T-helper 17 cell (primary cell): Measurements from ENCODE around the gene DBH. TPM values are rescaled to one million over a fixed set of nuclear protein-coding genes. Genes with fewer than 3 reads are reported as not detected.

Experiments
- ATAC-seq: fragments of 150-1000 bp; cut with Tn5 transposase; 2 replicates; pipeline ENCODE4 v1.10.0; 2021; ENCODE audit warnings: mild to moderate bottlenecking, moderate library complexity
- DNase-seq, 3 donors: peaks; one replicate each; pipeline versions ENCODE4 v3.0.0 to v3.0.0-alpha.2; 2020 to 2021
- H3K9me3 ChIP-seq: one replicate; pipeline ENCODE4 v1.7.0; 2013; ENCODE audit warnings: low read length, mild to moderate bottlenecking; ENCODE audit not compliant: control insufficient read depth, poor library complexity, severe bottlenecking
- H3K27ac Mint-ChIP-seq: one replicate; pipeline ENCODE4 v1.8.0; 2022; ENCODE audit warnings: mild to moderate bottlenecking, moderate library complexity, mixed read lengths
- H3K27me3 Mint-ChIP-seq: one replicate; pipeline ENCODE4 v1.8.0; 2022; ENCODE audit warnings: mixed read lengths
- H3K36me3 Mint-ChIP-seq: one replicate; pipeline ENCODE4 v1.8.0; 2022; ENCODE audit warnings: low read depth, mixed read lengths
- H3K4me1 Mint-ChIP-seq: one replicate; pipeline ENCODE4 v1.8.0; 2022; ENCODE audit warnings: mild to moderate bottlenecking, mixed read lengths
- H3K4me3 Mint-ChIP-seq: one replicate; pipeline ENCODE4 v1.8.0; 2022; ENCODE audit warnings: mild to moderate bottlenecking, moderate library complexity, mixed read lengths
- total RNA-seq, 4 donors: library from RNA in 2 of 4; stranded (reverse) in 2 of 4; gene quantifications; one replicate each; pipeline ENCODE4 v1.2.3 and lab custom pipeline; 2022 to 2026

DBH gene
- total RNA-seq, 2 donors from 2014 or later: 0.18 TPM; not detected in 1

DNA sequence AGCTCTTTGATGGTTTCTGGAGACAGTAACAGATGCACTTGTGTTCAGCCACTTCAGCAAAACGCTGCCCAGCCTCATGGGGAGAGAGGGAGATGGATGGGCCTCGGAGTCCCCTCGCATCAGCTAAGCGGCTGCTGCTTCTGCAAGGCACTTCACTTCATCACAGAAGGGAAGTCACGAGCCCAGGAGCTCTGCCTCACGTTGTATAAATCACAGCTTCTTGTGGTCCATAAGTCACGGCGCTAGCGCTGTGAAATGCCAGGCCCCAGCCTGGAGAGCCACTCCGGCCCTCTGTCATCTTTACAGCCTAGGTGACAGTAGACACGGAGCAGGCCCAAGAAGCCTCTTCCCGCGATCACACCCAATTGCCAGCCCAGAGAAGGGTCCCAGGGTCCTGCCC, 23.4 kb downstream of the DBH start:
- ATAC-seq: no peak
- H3K27ac Mint-ChIP-seq: no peak overlapping the region
- DNase-seq: no peak

DNA sequence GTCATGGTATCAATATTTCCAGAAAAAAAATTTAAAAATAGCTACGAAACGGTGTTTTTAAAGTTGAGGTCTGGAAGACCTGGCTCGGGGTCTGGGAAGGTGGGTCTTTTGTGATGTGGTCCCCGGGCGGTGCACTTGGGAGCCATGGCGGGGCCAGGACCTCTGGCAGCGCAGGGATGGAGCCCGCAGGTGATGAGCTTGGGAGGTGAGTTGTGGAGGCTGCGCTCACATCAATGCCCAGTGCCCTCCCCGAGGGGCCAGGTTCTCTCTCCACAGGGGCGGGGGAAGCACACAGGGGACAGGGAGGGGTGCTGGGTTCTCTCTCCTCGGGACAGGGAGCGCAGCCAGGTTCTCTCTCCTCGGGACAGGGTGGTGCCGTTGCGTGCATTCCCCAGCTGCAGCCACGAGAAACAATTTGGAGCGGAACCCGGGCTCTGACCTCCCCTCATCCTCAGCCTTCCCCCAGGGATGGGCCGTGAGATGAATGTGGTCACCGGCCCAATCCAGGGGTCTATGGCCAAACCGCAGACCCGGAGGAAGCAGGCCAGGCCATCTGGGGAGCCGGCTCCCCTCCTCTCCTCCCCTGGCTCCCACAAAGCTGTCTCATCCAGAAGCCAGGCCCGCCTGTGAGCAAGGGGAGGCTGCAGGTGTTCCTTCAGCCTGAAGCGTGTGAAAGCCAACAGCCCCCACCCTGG, 25.8 kb downstream of the DBH start:
- H3K4me1 Mint-ChIP-seq: peaks cover 6% of the 10 kb centered on the region
- ATAC-seq (no peak), DNase-seq (no peak)
- no peak overlapping the region for H3K27ac Mint-ChIP-seq
- no peaks in the 10 kb centered on the region for H3K9me3 ChIP-seq
- no peak overlapping the region for H3K4me3 Mint-ChIP-seq
- peaks cover 2% of the 10 kb centered on the region for H3K36me3 Mint-ChIP-seq
- H3K27me3 Mint-ChIP-seq: peaks cover 36% of the 10 kb centered on the region

More for the DNA sequence above, 23.4 kb downstream of the DBH start:
- no peaks in the 10 kb centered on the region for H3K9me3 ChIP-seq
- peaks cover 57% of the 10 kb centered on the region for H3K27me3 Mint-ChIP-seq
- H3K36me3 Mint-ChIP-seq: peaks cover 2% of the 10 kb centered on the region
- peaks cover 6% of the 10 kb centered on the region for H3K4me1 Mint-ChIP-seq
- H3K4me3 Mint-ChIP-seq: no peak overlapping the region

DNA sequence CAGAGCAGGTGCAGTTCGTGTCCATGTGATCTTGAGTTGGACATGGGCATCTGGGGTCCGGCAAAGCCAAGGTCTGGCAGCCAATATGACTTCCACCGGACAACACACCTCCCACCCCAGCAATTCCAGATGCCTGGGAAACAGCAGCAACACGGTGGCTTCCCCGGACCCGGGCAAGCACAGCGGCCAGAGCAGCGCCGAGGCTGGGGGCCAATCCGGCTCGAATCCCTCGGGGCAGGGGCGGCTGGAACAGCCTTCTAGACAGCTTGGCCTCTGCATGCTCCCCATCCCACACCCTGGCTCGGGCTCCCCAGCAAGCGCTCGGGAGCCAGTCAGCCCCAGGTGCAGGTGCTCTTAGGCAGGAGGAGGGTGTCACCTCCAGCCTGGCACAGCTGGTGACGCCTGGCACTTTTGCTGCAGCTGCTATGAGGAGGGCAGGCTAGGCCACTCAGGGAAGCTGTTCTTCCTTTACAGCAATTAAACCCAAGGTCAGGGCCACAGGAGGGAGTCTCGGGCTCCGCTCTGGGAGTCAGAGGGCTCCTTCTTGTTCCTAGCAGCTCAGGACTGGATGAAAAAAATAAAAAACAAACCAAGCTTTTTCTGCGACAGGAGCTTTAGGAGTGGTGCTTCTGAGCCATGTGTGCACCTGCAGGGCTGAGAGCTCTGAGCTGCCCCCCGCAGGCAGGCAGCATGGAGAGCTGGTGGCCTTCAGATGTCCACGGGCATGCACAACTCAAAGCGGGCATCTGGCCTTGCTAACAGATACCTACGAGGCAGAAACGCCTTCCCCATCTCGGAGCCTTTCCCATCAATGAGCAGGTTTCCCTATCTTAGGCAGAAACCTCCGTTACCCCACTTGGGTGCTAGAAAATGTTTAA, 28.2 kb downstream of the DBH start:
- DNase-seq (no peak), ATAC-seq (no peak)
- no peak overlapping the region for H3K4me3 Mint-ChIP-seq
- H3K36me3 Mint-ChIP-seq: no peaks in the 10 kb centered on the region
- no peaks in the 10 kb centered on the region for H3K9me3 ChIP-seq
- H3K4me1 Mint-ChIP-seq: peaks cover 2% of the 10 kb centered on the region
- no peak overlapping the region for H3K27ac Mint-ChIP-seq
- peaks cover 12% of the 10 kb centered on the region for H3K27me3 Mint-ChIP-seq

DNA sequence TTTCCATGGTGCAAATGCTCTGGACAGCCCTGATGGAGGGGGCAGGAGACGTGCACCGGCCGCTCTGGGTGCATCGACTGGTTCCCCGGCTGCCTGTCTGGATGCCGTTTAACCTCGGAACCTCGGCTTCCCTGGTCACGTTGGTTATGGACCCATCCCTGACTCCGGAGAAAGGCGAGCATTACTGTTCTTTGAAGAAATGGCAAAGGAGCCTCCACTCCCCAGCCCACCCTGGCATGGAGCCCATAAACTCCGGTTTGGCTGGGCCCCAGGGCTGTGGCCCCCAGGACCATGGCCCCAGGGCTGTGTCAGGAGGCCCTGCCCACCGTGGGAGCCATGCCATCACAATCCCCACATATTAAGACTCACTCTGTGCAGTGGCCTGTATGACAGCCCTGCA, 28.9 kb downstream of the DBH start:
- Mint-ChIP-seq H3K36me3 (no peaks in the 10 kb centered on the region), H3K27me3 (peaks cover 5% of the 10 kb centered on the region), H3K4me3 (no peak overlapping the region), H3K27ac (no peak overlapping the region), H3K4me1 (no peaks in the 10 kb centered on the region)
- ATAC-seq: no peak
- H3K9me3 ChIP-seq: no peaks in the 10 kb centered on the region
- DNase-seq: no peak

DNA sequence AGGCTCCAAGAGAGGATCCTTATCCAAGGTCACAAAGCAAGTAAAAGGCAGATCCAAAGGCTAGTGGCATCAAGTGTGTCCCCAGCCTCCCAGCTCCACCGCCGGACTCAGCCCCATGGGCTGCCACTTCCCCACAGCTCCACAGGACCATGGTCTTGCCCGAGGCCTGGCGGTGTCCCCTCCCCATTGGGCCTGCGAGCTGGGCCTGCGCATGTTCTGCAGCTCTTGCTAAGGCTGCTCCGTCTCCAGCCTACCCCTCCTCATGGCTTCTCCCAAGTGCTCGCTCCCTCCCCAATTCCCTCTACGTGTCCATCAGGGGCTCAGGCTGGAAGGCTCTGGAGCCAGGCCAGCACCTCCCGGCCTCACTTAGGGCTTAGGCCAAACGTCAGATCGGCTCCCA, 29.4 kb downstream of the DBH start:
- no peak for DNase-seq
- no peaks in the 10 kb centered on the region for H3K9me3 ChIP-seq
- Mint-ChIP-seq H3K36me3 (no peaks in the 10 kb centered on the region), H3K27ac (no peak overlapping the region), H3K4me1 (no peaks in the 10 kb centered on the region), H3K4me3 (no peak overlapping the region), H3K27me3 (peaks cover under 1% of the 10 kb centered on the region)
- no peak for ATAC-seq

DNA sequence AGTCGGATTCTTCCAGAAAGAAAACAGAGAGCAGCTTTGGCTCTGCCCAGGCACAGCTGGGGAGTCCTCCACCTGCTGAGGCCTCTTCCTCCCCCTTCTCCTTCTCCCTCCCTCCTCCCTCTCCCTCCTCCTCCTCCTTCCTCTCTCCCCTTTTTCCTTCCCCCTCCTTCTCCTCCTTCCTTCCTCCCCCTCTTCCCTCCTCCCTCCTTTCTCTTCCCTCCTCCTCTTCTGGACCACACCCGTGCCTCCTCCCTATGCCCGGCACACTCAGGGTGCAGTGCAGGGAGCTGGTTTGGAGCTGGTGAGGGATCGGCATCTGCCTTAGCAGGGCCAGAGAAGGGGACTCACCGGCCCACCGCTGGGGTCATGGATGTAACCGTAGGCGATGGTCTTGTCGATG, 30.2 kb downstream of the DBH start:
- Mint-ChIP-seq H3K4me3 (no peak overlapping the region), H3K27ac (no peak overlapping the region), H3K36me3 (no peaks in the 10 kb centered on the region), H3K27me3 (no peaks in the 10 kb centered on the region), H3K4me1 (no peaks in the 10 kb centered on the region)
- no peaks in the 10 kb centered on the region for H3K9me3 ChIP-seq
- ATAC-seq (no peak), DNase-seq (no peak)

DNA sequence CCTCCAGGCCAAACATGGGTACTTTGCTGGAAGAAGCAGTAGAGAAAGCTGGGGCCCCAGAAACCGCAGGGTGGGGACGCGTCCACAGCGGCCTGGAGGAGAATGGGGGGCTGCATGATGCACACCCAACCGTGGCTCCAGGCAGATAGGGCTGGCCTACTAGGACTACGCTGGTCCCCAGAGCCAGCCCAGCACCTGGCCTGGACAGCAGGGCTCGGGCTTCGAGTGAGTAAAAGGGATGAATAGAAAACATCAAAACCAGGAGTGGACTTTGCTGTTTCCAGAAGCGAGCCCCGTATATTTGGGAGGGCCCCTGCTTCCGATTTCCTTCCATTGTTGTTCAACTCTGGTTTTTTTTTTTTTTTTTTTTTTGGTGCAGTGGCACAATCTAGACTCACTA, 30.7 kb downstream of the DBH start:
- no peaks in the 10 kb centered on the region for H3K9me3 ChIP-seq
- H3K4me3 Mint-ChIP-seq: no peak overlapping the region
- no peaks in the 10 kb centered on the region for H3K4me1 Mint-ChIP-seq
- H3K27ac Mint-ChIP-seq: no peak overlapping the region
- no peaks in the 10 kb centered on the region for H3K27me3 Mint-ChIP-seq
- ATAC-seq (no peak), DNase-seq (no peak)
- H3K36me3 Mint-ChIP-seq: no peaks in the 10 kb centered on the region

DNA sequence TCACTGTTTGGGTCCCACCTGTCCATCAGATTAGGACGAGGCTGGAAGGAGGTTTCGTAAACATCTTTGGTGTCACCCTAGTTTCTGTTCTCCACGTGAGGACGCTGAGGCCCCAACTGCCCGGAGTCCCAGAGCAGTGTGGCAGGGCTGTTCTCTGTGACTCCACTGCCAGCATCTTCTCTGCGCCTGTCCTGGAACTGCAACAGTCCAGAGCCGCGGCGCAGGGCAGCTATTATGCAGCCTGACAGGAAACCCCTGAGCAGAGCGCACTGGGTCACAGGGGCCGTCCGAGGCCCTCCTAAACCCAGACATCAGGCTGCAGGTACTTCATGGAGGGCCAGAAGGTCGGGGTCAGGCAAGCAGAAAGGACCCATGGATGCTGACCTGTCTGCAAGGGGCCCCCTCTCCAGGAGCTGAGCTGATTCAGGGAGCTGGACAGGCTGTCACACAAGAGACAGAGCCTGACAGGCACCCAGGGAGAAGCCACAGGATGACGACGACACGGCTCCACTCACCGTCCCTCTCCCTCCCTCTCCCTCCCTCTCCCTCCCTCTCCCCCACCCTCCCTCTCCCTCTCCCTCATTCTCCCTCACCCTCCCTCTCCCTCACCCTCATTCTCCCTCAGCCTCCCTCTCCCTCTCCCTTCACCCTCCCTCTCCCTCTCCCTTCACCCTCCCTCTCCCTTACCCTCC, 31.7 kb downstream of the DBH start:
- no peaks in the 10 kb centered on the region for H3K4me1 Mint-ChIP-seq
- no peak overlapping the region for H3K4me3 Mint-ChIP-seq
- no peaks in the 10 kb centered on the region for H3K36me3 Mint-ChIP-seq
- H3K9me3 ChIP-seq: no peaks in the 10 kb centered on the region
- DNase-seq (no peak), ATAC-seq (no peak)
- no peak overlapping the region for H3K27ac Mint-ChIP-seq
- H3K27me3 Mint-ChIP-seq: no peaks in the 10 kb centered on the region

DNA sequence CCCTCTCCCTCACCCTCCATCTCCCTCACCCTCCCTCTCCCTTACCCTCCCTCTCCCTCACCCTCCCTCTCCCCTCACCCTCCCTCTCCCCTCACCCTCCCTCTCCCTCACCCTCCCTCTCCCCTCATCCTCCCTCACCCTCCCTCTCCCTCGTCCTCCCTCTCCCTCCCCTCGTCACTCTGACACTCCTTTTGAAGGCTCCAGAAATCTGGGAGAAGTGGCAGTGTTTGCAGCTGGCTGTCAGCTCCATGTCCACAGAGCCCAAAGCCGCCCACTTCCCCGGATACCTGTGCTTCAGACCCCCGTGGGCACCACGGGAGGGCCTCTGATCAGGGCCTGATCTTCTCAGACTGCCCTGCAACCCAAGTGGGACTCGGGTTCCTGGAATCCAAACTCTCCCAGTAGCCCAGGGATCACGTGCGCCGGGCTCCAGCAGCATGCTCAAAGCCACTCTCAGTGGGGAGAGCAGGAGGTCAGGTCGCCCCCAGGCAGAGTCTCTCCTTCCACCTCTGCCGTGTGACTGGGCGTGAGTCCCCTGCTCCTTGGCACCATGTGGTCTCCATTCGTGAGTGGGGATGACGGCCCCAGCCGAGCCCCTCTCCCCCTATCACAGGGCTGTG, 33.1 kb downstream of the DBH start:
- H3K36me3 Mint-ChIP-seq: no peaks in the 10 kb centered on the region
- no peaks in the 10 kb centered on the region for H3K27me3 Mint-ChIP-seq
- no peaks in the 10 kb centered on the region for H3K4me1 Mint-ChIP-seq
- no peaks in the 10 kb centered on the region for H3K9me3 ChIP-seq
- no peak for DNase-seq
- H3K27ac Mint-ChIP-seq: peak overlapping the region; percentile 66
- no peak overlapping the region for H3K4me3 Mint-ChIP-seq
- no peak for ATAC-seq

DNA sequence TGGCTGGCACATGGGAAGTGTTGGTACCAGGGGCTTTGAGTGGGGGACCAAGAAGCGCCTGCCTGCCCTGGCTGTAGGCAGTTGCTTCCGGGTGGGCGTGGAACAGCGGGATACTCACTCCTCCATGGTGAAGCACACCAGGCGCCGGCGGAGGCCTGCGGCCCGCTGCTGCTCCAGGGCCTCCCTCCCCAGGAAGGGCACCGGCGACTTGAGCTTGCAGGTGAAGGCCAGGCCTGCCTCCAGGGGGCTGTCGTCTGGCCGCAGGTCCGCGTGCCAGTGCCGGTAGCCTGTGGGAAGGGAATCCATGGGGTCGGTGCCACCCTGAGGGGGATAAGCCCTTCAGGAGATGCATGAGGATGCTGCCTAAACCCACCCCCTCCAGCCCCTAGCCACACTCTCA, 34.3 kb downstream of the DBH start:
- peaks cover 3% of the 10 kb centered on the region for H3K4me1 Mint-ChIP-seq

DNA sequence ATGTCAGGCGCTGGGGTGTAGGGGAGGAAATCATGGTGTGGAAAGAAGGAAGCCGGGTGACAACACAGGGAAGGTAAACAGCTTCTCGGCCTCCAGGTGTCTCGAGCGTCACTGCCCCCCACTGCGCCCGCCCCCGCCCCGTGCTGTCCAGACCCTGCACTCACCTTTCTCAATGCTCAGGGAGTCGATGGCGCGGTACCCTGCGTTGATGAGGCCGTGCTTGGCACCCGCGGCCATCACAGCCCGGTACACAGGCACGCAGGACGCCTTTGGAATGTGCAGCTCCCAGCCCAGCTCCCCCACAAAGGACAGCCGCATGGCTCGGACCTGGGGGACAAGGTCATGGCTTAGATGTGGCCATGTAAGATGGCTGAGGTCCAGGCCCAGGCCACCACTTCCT, 35.2 kb downstream of the DBH start:
- Mint-ChIP-seq H3K27ac (peak overlapping the region; percentile 56), H3K27me3 (no peaks in the 10 kb centered on the region), H3K36me3 (no peaks in the 10 kb centered on the region), H3K4me1 (peaks cover 11% of the 10 kb centered on the region), H3K4me3 (no peak overlapping the region)
- DNase-seq (no peak), ATAC-seq (no peak)
- no peaks in the 10 kb centered on the region for H3K9me3 ChIP-seq

More for the DNA sequence above, 34.3 kb downstream of the DBH start:
- H3K36me3 Mint-ChIP-seq: no peaks in the 10 kb centered on the region
- ATAC-seq (no peak), DNase-seq (no peak)
- H3K4me3 Mint-ChIP-seq: no peak overlapping the region
- no peak overlapping the region for H3K27ac Mint-ChIP-seq
- no peaks in the 10 kb centered on the region for H3K9me3 ChIP-seq
- no peaks in the 10 kb centered on the region for H3K27me3 Mint-ChIP-seq

DNA sequence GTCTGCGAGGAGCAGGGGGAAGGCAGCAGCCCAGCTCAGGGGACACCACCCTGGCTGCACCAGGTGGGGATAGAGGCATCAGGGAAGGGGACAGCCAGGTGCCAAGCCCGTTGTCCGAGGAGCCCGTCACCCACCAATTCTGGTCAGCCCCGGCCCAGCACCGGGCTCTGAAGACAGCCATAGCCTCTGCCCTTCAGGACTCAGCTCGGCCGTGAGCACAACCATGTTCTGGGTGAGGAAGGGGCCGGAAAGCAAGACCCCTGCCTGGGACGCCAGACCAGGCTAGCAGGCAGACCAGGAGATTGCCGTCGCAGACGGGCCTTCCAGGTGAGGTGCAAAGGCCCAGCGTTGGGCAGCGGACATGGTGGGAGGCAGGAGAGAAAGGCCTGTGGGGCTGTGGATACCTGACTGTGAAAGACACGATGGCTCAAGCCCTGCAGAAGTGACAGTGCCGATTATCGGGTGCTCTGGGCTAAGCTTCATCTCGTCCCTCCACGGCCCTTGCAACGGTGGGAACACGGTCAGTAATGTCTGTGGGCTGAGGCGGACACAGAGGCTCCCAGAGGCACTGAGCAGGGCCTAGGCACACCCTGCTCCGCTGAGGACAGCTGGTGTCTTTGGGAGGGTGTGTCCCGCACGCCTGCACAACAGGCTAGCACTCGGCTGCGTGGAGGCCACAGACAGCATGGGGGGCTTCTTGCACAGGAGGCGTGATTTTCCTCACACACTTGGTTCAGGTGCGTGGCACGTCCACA, 36.5 kb downstream of the DBH start:
- H3K27me3 Mint-ChIP-seq: no peaks in the 10 kb centered on the region
- DNase-seq: no peak
- peak overlapping the region; percentile 37 for H3K27ac Mint-ChIP-seq
- no peak for ATAC-seq
- H3K36me3 Mint-ChIP-seq: no peaks in the 10 kb centered on the region
- H3K9me3 ChIP-seq: no peaks in the 10 kb centered on the region
- no peak overlapping the region for H3K4me3 Mint-ChIP-seq
- H3K4me1 Mint-ChIP-seq: peaks cover 24% of the 10 kb centered on the region
